ENCODE data around the gene NUTM2D. TPM values are rescaled to one million over a fixed set of nuclear protein-coding genes. Genes with fewer than 3 reads are reported as not detected.

The NUTM2D gene
- 1 to 10 TPM; 2.6 to 2.9 TPM for total RNA-seq

GRCh38 chr10:87357444-87357843 lies at the start of gene NUTM2D:
TSS of gene NUTM2D (plus strand) at chr10:87357744. CDS start at chr10:87358266, 522 bp downstream.

Other genes starting within 250 kb of the NUTM2D start
- gene NUTM2A, start 132.3 kb upstream of the NUTM2D start, total RNA-seq: under 1 TPM; 0.43 to 0.50 TPM
- gene MINPP1, start 147.1 kb downstream of the NUTM2D start, total RNA-seq: 1 to 10 TPM; 7.8 to 8.6 TPM

Measured in activated naive CD4-positive, alpha-beta T cell treated with anti-CD3 and anti-CD28 coated beads, Interleukin-2, amount 10 ng/mL, durations not matched to agents 5 hours and 36 hours (primary cell).